GM23248 (cell line): ENCODE data around the gene ZKSCAN5. TPM values are rescaled to one million over a fixed set of nuclear protein-coding genes. Genes with fewer than 3 reads are reported as not detected.
"Not testable (repeated sequence)": the region's sequence is repeated elsewhere in the genome, so short reads cannot be mapped to it uniquely, and the experiment has no call there.

Experiments used
- DNase-seq: peaks from one replicate; pipeline ENCODE4 v3.0.0-alpha.2; 2015
- H2AFZ ChIP-seq: fragments of 200-600 bp; sonication (generic); 2 replicates; pipeline ENCODE4 v1.6.1; 2016; ENCODE audit warnings: antibody characterized with exemption
- H3F3A ChIP-seq: fragments of 200-600 bp; sonication (generic); 2 replicates; pipeline ENCODE4 v1.6.1; 2016; ENCODE audit warnings: mild to moderate bottlenecking, antibody characterized with exemption, mixed run types; ENCODE audit not compliant: insufficient read depth
- H3K27ac ChIP-seq: fragments of 200-600 bp; sonication (generic); 2 replicates; pipeline ENCODE4 v1.5.1; 2016; ENCODE audit warnings: mild to moderate bottlenecking
- H3K27me3 ChIP-seq: fragments of 200-600 bp; sonication (generic); replicated peaks from 2 replicates; pipeline ENCODE4 v1.6.1; 2016; ENCODE audit warnings: mild to moderate bottlenecking; ENCODE audit not compliant: insufficient read depth
- H3K36me3 ChIP-seq: fragments of 200-600 bp; sonication (generic); 2 replicates; pipeline ENCODE4 v1.6.1; 2016; ENCODE audit warnings: low read depth, mild to moderate bottlenecking
- H3K4me1 ChIP-seq: fragments of 200-600 bp; sonication (generic); 2 replicates; pipeline ENCODE4 v1.6.1; 2016; ENCODE audit warnings: mild to moderate bottlenecking; ENCODE audit not compliant: insufficient read depth
- H3K4me2 ChIP-seq: fragments of 200-600 bp; sonication (generic); one replicate; pipeline ENCODE4 v1.6.1; 2016; ENCODE audit warnings: mild to moderate bottlenecking; ENCODE audit not compliant: unreplicated experiment
- H3K4me3 ChIP-seq: fragments of 200-600 bp; sonication (generic); 2 replicates; pipeline ENCODE4 v1.5.1; 2016; ENCODE audit warnings: mild to moderate bottlenecking
- H3K79me2 ChIP-seq: fragments of 200-600 bp; sonication (generic); 2 replicates; pipeline ENCODE4 v1.6.1; 2016; ENCODE audit warnings: mild to moderate bottlenecking; ENCODE audit not compliant: insufficient read depth
- H3K9ac ChIP-seq: fragments of 200-600 bp; sonication (generic); 2 replicates; pipeline ENCODE4 v1.6.1; 2016; ENCODE audit warnings: mild to moderate bottlenecking
- H3K9me2 ChIP-seq: fragments of 200-600 bp; sonication (generic); 2 replicates; pipeline ENCODE4 v1.6.1; 2016; ENCODE audit warnings: mixed run types, mild to moderate bottlenecking, moderate library complexity; ENCODE audit not compliant: insufficient read depth
- H3K9me3 ChIP-seq: fragments of 200-600 bp; sonication (generic); one replicate; pipeline ENCODE4 v1.6.1; 2017; ENCODE audit warnings: low read depth
- H4K20me1 ChIP-seq: fragments of 200-600 bp; sonication (generic); 2 replicates; pipeline ENCODE4 v1.6.0; 2016; ENCODE audit not compliant: insufficient read depth
- EZH2 ChIP-seq: fragments of 200-600 bp; sonication (generic); IDR thresholded peaks from 2 replicates; pipeline ENCODE4 v1.6.1; 2018; ENCODE audit warnings: antibody characterized with exemption, mild to moderate bottlenecking; ENCODE audit not compliant: insufficient read depth, poor library complexity, severe bottlenecking
- EZH2phosphoT487 ChIP-seq: fragments of 200-600 bp; sonication (generic); IDR thresholded peaks from 2 replicates; pipeline ENCODE4 v1.6.1; 2018; ENCODE audit warnings: antibody characterized with exemption, moderate library complexity, mild to moderate bottlenecking, low read depth; ENCODE audit not compliant: insufficient read depth
- WGBS, 2 experiments: methylation state at CpG; one replicate each; pipeline ENCODE4 v1.1.6; 2015 to 2017; ENCODE audit warnings: low lambda C conversion rate in 2 of 2, low coverage in 1 of 2; ENCODE audit errors: missing lambda C conversion rate in 2 of 2; 5-methylcytosine and 5-hydroxymethylcytosine counted together
- in situ Hi-C: fragments of 300-500 bp; cut with MboI; formaldehyde crosslinking; loops from 2 replicates; pipeline ENCODE4 v1.15.0; 2020
- polyA plus RNA-seq: library from polyadenylated mRNA; unstranded; fragments of >200 nt; fragmentation: Nextera tagmentation; extraction: Ambion mirVana; gene quantifications from 2 replicates; pipeline ENCODE4 v1.2.1, GENCODE V29; 2016
- total RNA-seq: library from RNA; depleted of rRNA; stranded (reverse); fragments of >200 nt; shearing (Covaris generic); gene quantifications from 2 replicates; pipeline ENCODE4 v1.2.3, GENCODE V29; 2014; rRNA removed

Gene ZKSCAN5
- total and polyA plus RNA-seq, 2 experiments from 2014 or later = 6.4 to 12.0 TPM

GRCh38 chr7:99579281-99579955 is 75.0 kb downstream of the ZKSCAN5 start:
- H3K4me2 ChIP-seq = peak overlapping the region; percentile 92

DNA sequence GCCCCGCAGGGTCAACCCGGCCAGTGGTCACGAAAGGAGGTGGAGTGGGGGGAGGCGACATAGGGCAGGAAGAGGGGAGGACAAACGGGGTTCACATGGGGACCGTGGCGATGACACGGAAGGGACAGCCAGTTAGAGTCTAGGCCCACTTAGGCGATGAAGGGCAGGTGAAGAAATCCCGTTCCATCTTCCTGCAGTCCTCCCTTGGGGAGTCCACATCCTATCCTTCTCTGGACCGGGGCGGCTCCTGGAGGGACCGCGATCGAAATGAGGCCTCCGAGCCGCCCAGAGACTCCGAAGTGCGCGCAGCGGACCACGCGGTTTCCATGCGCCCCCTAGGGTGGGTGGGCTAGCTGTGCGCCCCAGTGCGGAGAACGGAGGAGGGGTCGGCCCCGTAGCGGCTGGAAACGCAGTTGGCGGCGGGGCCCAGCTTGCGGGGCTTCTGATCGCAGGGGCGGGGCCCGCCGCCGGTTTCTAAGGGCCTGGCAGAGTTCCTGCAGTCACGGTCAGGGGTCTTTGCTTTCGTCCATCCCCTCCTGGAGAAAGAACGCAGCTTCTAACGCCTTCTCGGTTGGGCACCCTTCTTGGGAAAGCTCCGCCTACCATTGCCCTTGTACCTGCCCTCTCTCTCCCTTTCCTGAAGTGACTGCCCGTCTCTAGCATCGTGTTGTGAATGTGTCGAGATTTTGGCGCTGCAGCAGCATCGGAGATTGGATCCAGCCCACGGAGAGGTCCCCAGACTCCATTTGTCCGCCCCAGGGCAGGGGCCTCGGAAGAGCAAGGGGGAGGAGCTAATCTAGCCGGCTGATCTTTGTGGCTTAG is 75.7 kb downstream of the ZKSCAN5 start:
- no peaks in the 10 kb centered on the region for H3K9me2 ChIP-seq
- TF ChIP-seq EZH2phosphoT487 = no peak
- TF ChIP-seq EZH2 = no peak
- H2AFZ ChIP-seq = peak overlapping the region; percentile 88
- WGBS, 2 experiments = 2 to 3% methylated on average over 51 to 54 of the region's 54 CpGs
- peak overlapping the region; percentile 77 for H3K4me3 ChIP-seq
- H3K9ac ChIP-seq = peak overlapping the region; percentile 66
- no peaks in the 10 kb centered on the region for H3K4me1 ChIP-seq
- no peaks in the 10 kb centered on the region for H3K79me2 ChIP-seq
- peaks cover 41% of the 10 kb centered on the region for H3F3A ChIP-seq
- in situ Hi-C loops = no loop called here
- H3K9me3 ChIP-seq = no peaks in the 10 kb centered on the region
- peak; percentile 59 for DNase-seq
- H3K4me2 ChIP-seq = peak overlapping the region; percentile 92
- H3K27me3 ChIP-seq = no peaks in the 10 kb centered on the region
- H4K20me1 ChIP-seq = no peaks in the 10 kb centered on the region
- no peaks in the 10 kb centered on the region for H3K36me3 ChIP-seq
- H3K27ac ChIP-seq = no peak overlapping the region

More at GRCh38 chr7:99579281-99579955, 75.0 kb downstream of the ZKSCAN5 start:
- no peak for DNase-seq
- H3K36me3 ChIP-seq = peaks cover 6% of the 10 kb centered on the region; the same call in 1 of the 2 replicates
- TF ChIP-seq EZH2phosphoT487 (no peak), EZH2 (no peak)
- no peaks in the 10 kb centered on the region for H3K9me3 ChIP-seq
- no peak overlapping the region for H3K27ac ChIP-seq
- no peaks in the 10 kb centered on the region for H4K20me1 ChIP-seq
- in situ Hi-C loops = no loop called here
- peaks cover 48% of the 10 kb centered on the region for H3F3A ChIP-seq
- 58 to 72% methylated on average over 10 of the region's 10 CpGs for whole genome bisulfite sequencing, 2 experiments
- H3K79me2 ChIP-seq = no peaks in the 10 kb centered on the region
- no peaks in the 10 kb centered on the region for H3K9me2 ChIP-seq
- peak overlapping the region; percentile 66 for H3K9ac ChIP-seq
- H2AFZ ChIP-seq = peak overlapping the region; percentile 88
- H3K4me1 ChIP-seq = no peaks in the 10 kb centered on the region
- H3K4me3 ChIP-seq = peak overlapping the region; percentile 77
- H3K27me3 ChIP-seq = no peaks in the 10 kb centered on the region

DNA sequence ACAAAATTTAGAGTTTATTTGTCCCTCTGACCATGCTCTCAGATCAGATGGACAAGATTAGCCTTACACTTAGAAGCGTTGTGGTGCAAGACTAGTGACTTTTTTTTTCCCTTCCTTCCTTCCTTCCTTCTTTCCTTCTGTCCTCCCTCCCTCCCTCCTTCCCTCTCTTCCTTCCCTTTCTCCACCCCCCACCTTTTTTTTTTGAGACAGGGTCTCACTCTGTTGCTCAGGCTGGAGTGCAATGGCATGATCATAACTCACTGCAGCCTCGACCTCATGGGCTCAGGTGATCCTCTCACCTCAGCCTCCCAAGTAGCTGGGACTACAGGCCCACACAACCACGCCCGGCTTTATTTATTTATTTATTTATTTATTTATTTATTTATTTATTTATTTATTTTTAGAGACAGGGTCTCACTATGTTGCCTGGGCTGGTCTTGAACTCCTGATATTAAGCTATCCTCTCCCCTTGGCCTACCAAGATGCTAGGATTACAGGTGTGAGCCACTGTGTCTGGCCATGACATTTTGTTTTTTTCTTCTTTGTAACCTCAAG is 76.4 kb downstream of the ZKSCAN5 start:
- H3K4me3 ChIP-seq = peak overlapping the region; percentile 77
- H4K20me1 ChIP-seq, H3K9me2 ChIP-seq, DNase-seq, in situ Hi-C loops, H3K36me3 ChIP-seq, H3K27ac ChIP-seq, H3K9me3 ChIP-seq, H3K79me2 ChIP-seq, H3K27me3 ChIP-seq, H3K4me1 ChIP-seq: not testable (repeated sequence)
- H3F3A ChIP-seq = peaks cover 34% of the 10 kb centered on the region
- peak overlapping the region; percentile 66 for H3K9ac ChIP-seq
- 44 to 48% methylated on average over 4 of the region's 4 CpGs for WGBS, 2 experiments
- peak overlapping the region; percentile 88 for H2AFZ ChIP-seq
- peak overlapping the region; percentile 92 for H3K4me2 ChIP-seq

Other genes starting within 250 kb of the ZKSCAN5 start
- gene MYH16, start 231.8 kb upstream of the ZKSCAN5 start, total RNA-seq = not detected in 2 replicates
- not detected in 2 replicates for gene MYH16, start 231.8 kb upstream of the ZKSCAN5 start, polyA plus RNA-seq
- 155 and 209 TPM in 2 replicates for gene ARPC1A, start 178.8 kb upstream of the ZKSCAN5 start, total RNA-seq
- gene ARPC1A, start 178.8 kb upstream of the ZKSCAN5 start, polyA plus RNA-seq = 294 and 312 TPM in 2 replicates
- gene ARPC1B, start 129.9 kb upstream of the ZKSCAN5 start, total RNA-seq = 485 and 630 TPM in 2 replicates
- gene ARPC1B, start 129.9 kb upstream of the ZKSCAN5 start, polyA plus RNA-seq = 599 and 639 TPM in 2 replicates
- 91.3 and 141 TPM in 2 replicates for gene PDAP1, start 96.1 kb upstream of the ZKSCAN5 start, total RNA-seq
- 91.0 and 95.5 TPM in 2 replicates for gene PDAP1, start 96.1 kb upstream of the ZKSCAN5 start, polyA plus RNA-seq
- 71.8 and 79.4 TPM in 2 replicates for gene BUD31, start 95.7 kb upstream of the ZKSCAN5 start, total RNA-seq
- gene BUD31, start 95.7 kb upstream of the ZKSCAN5 start, polyA plus RNA-seq = 316 and 318 TPM in 2 replicates
- 5.2 and 13.7 TPM in 2 replicates for gene PTCD1, start 65.9 kb upstream of the ZKSCAN5 start, total RNA-seq
- gene PTCD1, start 65.9 kb upstream of the ZKSCAN5 start, polyA plus RNA-seq = 2.6 and 2.8 TPM in 2 replicates
- gene CPSF4, start 65.7 kb upstream of the ZKSCAN5 start, total RNA-seq = 21.2 and 44.9 TPM in 2 replicates
- 16.4 and 19.5 TPM in 2 replicates for gene CPSF4, start 65.7 kb upstream of the ZKSCAN5 start, polyA plus RNA-seq
- 1,746 and 2,237 TPM in 2 replicates for gene ATP5MF, start 38.5 kb upstream of the ZKSCAN5 start, total RNA-seq
- 719 and 722 TPM in 2 replicates for gene ATP5MF, start 38.5 kb upstream of the ZKSCAN5 start, polyA plus RNA-seq
- gene ZNF789, start 31.8 kb upstream of the ZKSCAN5 start, total RNA-seq = 2.8 and 8.5 TPM in 2 replicates
- gene ZNF789, start 31.8 kb upstream of the ZKSCAN5 start, polyA plus RNA-seq = 4.5 and 5.3 TPM in 2 replicates
- 17.3 and 24.3 TPM in 2 replicates for gene ZNF394, start 4.4 kb upstream of the ZKSCAN5 start, total RNA-seq
- gene ZNF394, start 4.4 kb upstream of the ZKSCAN5 start, polyA plus RNA-seq = 16.8 and 17.6 TPM in 2 replicates
- gene FAM200A, start 47.5 kb downstream of the ZKSCAN5 start, total RNA-seq = 6.2 and 9.2 TPM in 2 replicates
- 6.2 and 8.2 TPM in 2 replicates for gene FAM200A, start 47.5 kb downstream of the ZKSCAN5 start, polyA plus RNA-seq
- gene ZNF655, start 54.0 kb downstream of the ZKSCAN5 start, total RNA-seq = 54.6 and 70.0 TPM in 2 replicates
- gene ZNF655, start 54.0 kb downstream of the ZKSCAN5 start, polyA plus RNA-seq = 36.5 and 37.2 TPM in 2 replicates
- gene TMEM225B, start 93.6 kb downstream of the ZKSCAN5 start, total RNA-seq = not detected in 2 replicates
- 0.24 and 0.44 TPM in 2 replicates for gene TMEM225B, start 93.6 kb downstream of the ZKSCAN5 start, polyA plus RNA-seq
- gene ZSCAN25, start 112.3 kb downstream of the ZKSCAN5 start, total RNA-seq = 7.2 and 9.7 TPM in 2 replicates
- gene ZSCAN25, start 112.3 kb downstream of the ZKSCAN5 start, polyA plus RNA-seq = 6.4 and 6.5 TPM in 2 replicates
- not detected in 2 replicates for gene CYP3A5, start 175.3 kb downstream of the ZKSCAN5 start, total RNA-seq
- 0.26 and 0.33 TPM in 2 replicates for gene CYP3A5, start 175.3 kb downstream of the ZKSCAN5 start, polyA plus RNA-seq
- gene CYP3A7, start 230.5 kb downstream of the ZKSCAN5 start, total RNA-seq = not detected in 2 replicates
- not detected in 2 replicates for gene CYP3A7, start 230.5 kb downstream of the ZKSCAN5 start, polyA plus RNA-seq